Smooth muscle cell (in vitro differentiated cells): ENCODE measurements around the gene CREB3L1. TPM values are rescaled to one million over a fixed set of nuclear protein-coding genes. Genes with fewer than 3 reads are reported as not detected.

Experiments
- DNase-seq: peaks from one replicate; lab custom pipeline; 2025; ENCODE audit not compliant: unreplicated experiment; lab: John Stamatoyannopoulos, UW
- H2AFZ ChIP-seq: fragments of 200-600 bp; sonication (generic); 2 replicates; pipeline ENCODE4 v1.6.0; 2016; ENCODE audit warnings: antibody characterized with exemption, low read depth, mild to moderate bottlenecking
- H3F3A ChIP-seq: fragments of 200-600 bp; sonication (generic); 2 replicates; pipeline ENCODE4 v1.6.0; 2017; ENCODE audit warnings: antibody characterized with exemption, low read depth
- H3K27ac ChIP-seq: fragments of 200-600 bp; sonication (generic); 2 replicates; pipeline ENCODE4 v1.5.1; 2016; ENCODE audit warnings: low read depth, mild to moderate bottlenecking
- H3K27me3 ChIP-seq: fragments of 200-600 bp; sonication (generic); 2 replicates; pipeline ENCODE4 v1.6.1; 2016; ENCODE audit warnings: low read depth, mild to moderate bottlenecking
- H3K36me3 ChIP-seq: fragments of 200-600 bp; sonication (generic); 2 replicates; pipeline ENCODE4 v1.5.1; 2016; ENCODE audit warnings: low read depth
- H3K4me1 ChIP-seq: fragments of 200-600 bp; sonication (generic); 2 replicates; pipeline ENCODE4 v1.5.1; 2016; ENCODE audit warnings: low read depth
- H3K4me2 ChIP-seq: fragments of 200-600 bp; sonication (generic); 2 replicates; pipeline ENCODE4 v1.6.0; 2016; ENCODE audit warnings: mild to moderate bottlenecking
- H3K4me3 ChIP-seq: fragments of 200-600 bp; sonication (generic); 2 replicates; pipeline ENCODE4 v1.5.1; 2016; ENCODE audit warnings: mild to moderate bottlenecking
- H3K79me2 ChIP-seq: fragments of 200-600 bp; sonication (generic); 2 replicates; pipeline ENCODE4 v1.6.0; 2016; ENCODE audit warnings: low read depth, mild to moderate bottlenecking
- H3K9ac ChIP-seq: fragments of 200-600 bp; sonication (generic); 2 replicates; pipeline ENCODE4 v1.6.0; 2016; ENCODE audit warnings: low read depth
- H3K9me3 ChIP-seq: fragments of 200-600 bp; sonication (generic); replicated peaks from 2 replicates; pipeline ENCODE4 v1.5.1; 2016; ENCODE audit warnings: low read depth
- H4K20me1 ChIP-seq: fragments of 200-600 bp; sonication (generic); 2 replicates; pipeline ENCODE4 v1.6.0; 2016; ENCODE audit warnings: low read depth
- CTCF ChIP-seq: fragments of 200-600 bp; sonication (generic); IDR thresholded peaks from 2 replicates; pipeline ENCODE4 v1.5.1; 2017; ENCODE audit warnings: borderline replicate concordance, mild to moderate bottlenecking, antibody characterized with exemption; ENCODE audit not compliant: insufficient read depth, poor library complexity, severe bottlenecking
- WGBS: methylation state at CpG from one replicate; pipeline ENCODE4 v1.1.7; 2016; ENCODE audit warnings: low lambda C conversion rate; 5-methylcytosine and 5-hydroxymethylcytosine counted together
- polyA plus RNA-seq: library from polyadenylated mRNA; unstranded; fragments of >200 nt; fragmentation: Nextera tagmentation; extraction: Ambion mirVana; gene quantifications from 2 replicates; pipeline ENCODE4 v1.2.1, GENCODE V29; 2016
- total RNA-seq: library from RNA; depleted of rRNA; stranded (reverse); fragments of >200 nt; gene quantifications from 2 replicates; pipeline ENCODE4 v1.2.3, GENCODE V29; 2014

CREB3L1 gene
- total and polyA plus RNA-seq, 2 experiments from 2014 or later, result 63.3 to 437 TPM

- TF ChIP-seq CTCF, result no peak
- Histone ChIP-seq H2AFZ (no peak overlapping the region), H3K4me1 (peaks cover 8% of the 10 kb centered on the region)
Observed at GRCh38 chr11:46267930-46268329, 9.5 kb upstream of the CREB3L1 start.

DNA sequence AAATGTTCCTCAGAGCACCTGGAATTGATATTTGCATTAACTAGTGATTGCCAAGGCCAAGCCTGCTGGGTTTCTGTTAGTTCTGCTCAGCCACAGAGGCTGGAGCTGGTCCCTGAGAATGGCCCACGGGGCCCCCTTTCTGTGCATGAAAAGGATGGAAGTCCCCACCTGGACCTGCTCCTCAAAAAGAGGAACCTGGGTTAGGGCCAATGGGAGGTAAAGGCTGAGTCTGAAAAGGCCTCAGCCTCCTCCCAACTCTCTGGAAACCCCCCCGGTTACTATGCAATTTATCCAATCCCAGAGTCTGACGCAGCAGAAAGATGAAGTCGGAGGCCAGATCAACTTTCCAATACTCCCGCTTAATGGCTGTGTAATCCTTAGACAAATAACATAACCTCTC, 6.8 kb upstream of the CREB3L1 start:
- Histone ChIP-seq H3K9me3 (no peaks in the 10 kb centered on the region), H4K20me1 (no peaks in the 10 kb centered on the region), H3K36me3 (no peaks in the 10 kb centered on the region), H3K4me3 (no peak overlapping the region), H3K4me2 (no peak overlapping the region), H3K27me3 (no peaks in the 10 kb centered on the region), H3F3A (peaks cover 11% of the 10 kb centered on the region), H3K79me2 (no peaks in the 10 kb centered on the region), H3K4me1 (peaks cover 8% of the 10 kb centered on the region), H2AFZ (no peak overlapping the region), H3K27ac (no peak overlapping the region), H3K9ac (no peak overlapping the region)
- no peak for TF ChIP-seq CTCF
- WGBS, result 79% methylated on average over 5 of the region's 5 CpGs
- no peak for DNase-seq

More at GRCh38 chr11:46267930-46268329, 9.5 kb upstream of the CREB3L1 start:
- Histone ChIP-seq H3K4me3 (no peak overlapping the region), H3K36me3 (no peaks in the 10 kb centered on the region), H3K9ac (no peak overlapping the region), H3K27ac (no peak overlapping the region), H3K79me2 (no peaks in the 10 kb centered on the region), H4K20me1 (no peaks in the 10 kb centered on the region), H3F3A (peaks cover 11% of the 10 kb centered on the region), H3K4me2 (no peak overlapping the region), H3K27me3 (no peaks in the 10 kb centered on the region), H3K9me3 (no peaks in the 10 kb centered on the region)
- no peak for DNase-seq

DNA sequence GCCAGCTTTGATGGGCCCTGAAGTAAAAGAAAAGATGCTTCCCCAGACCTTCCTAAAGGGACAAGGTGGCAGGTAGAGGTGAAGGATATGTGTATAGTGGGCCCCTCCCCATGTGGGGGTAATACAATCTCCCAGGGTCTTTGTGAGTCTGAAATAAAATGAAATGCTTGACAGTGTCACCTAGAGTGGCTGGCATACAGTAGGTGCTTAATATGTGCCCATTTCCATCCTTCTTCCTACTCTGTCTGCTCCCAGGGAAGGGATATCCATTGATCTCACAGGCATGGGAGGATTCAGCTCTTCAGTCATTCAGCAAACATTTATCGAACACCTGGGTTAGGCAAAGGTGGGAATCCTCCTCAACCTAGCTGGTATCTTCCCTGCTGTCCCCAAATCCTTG, 6.1 kb upstream of the CREB3L1 start:
- no peak for TF ChIP-seq CTCF

More for the DNA sequence above, 6.1 kb upstream of the CREB3L1 start:
- no peak for DNase-seq
- Histone ChIP-seq H3K79me2 (no peaks in the 10 kb centered on the region), H3K4me3 (no peak overlapping the region), H3K4me1 (peaks cover 14% of the 10 kb centered on the region), H3K9me3 (no peaks in the 10 kb centered on the region), H3K36me3 (no peaks in the 10 kb centered on the region), H3K27ac (peak overlapping the region; percentile 60), H3K4me2 (no peak overlapping the region), H3K9ac (no peak overlapping the region), H4K20me1 (no peaks in the 10 kb centered on the region), H2AFZ (no peak overlapping the region), H3K27me3 (no peaks in the 10 kb centered on the region), H3F3A (peaks cover 11% of the 10 kb centered on the region)
- 100% methylated on average over 1 of the region's 1 CpG for WGBS
